GM10248 (cell line): ENCODE data around the gene RANBP3.

ENCODE experiments used
- CTCF ChIA-PET: fragments of 300-600 bp; sonication (Branson Sonifier 250); formaldehyde crosslinking; extraction: SDS; loops from one replicate; lab custom pipeline; 2021; ENCODE audit warnings: antibody characterized with exemption; lab: Yijun Ruan, JAX
- POLR2A ChIA-PET: fragments of 350-650 bp; sonication (Branson Sonifier 250); formaldehyde crosslinking; extraction: SDS; loops from one replicate; lab custom pipeline; 2020; ENCODE audit warnings: antibody characterized with exemption; lab: Yijun Ruan, JAX
- DNase-seq: peaks from one replicate; pipeline ENCODE4 v3.0.0; 2012; ENCODE audit errors: extremely low spot score
- TF ChIP-seq, protein P1 (sequence below): IDR thresholded peaks from 2 replicates; pipeline ENCODE4 v1.5.1; 2012; ENCODE audit warnings: mild to moderate bottlenecking, low read depth; ENCODE audit errors: extremely low read depth, missing control alignments, control extremely low read depth

RANBP3 gene

GRCh38 chr19:5922161-5922545 is 55.8 kb downstream of the RANBP3 start:
- ChIA-PET CTCF (interaction anchor here (1.1 kb wide), 1 partner anchor 101 kb away, joined by 3 read pairs; no protein-coding TSS in a partner anchor), POLR2A (no interaction called here)
- TF ChIP-seq, protein P1, sequence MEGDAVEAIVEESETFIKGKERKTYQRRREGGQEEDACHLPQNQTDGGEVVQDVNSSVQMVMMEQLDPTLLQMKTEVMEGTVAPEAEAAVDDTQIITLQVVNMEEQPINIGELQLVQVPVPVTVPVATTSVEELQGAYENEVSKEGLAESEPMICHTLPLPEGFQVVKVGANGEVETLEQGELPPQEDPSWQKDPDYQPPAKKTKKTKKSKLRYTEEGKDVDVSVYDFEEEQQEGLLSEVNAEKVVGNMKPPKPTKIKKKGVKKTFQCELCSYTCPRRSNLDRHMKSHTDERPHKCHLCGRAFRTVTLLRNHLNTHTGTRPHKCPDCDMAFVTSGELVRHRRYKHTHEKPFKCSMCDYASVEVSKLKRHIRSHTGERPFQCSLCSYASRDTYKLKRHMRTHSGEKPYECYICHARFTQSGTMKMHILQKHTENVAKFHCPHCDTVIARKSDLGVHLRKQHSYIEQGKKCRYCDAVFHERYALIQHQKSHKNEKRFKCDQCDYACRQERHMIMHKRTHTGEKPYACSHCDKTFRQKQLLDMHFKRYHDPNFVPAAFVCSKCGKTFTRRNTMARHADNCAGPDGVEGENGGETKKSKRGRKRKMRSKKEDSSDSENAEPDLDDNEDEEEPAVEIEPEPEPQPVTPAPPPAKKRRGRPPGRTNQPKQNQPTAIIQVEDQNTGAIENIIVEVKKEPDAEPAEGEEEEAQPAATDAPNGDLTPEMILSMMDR: no peak
- DNase-seq: no peak

DNA sequence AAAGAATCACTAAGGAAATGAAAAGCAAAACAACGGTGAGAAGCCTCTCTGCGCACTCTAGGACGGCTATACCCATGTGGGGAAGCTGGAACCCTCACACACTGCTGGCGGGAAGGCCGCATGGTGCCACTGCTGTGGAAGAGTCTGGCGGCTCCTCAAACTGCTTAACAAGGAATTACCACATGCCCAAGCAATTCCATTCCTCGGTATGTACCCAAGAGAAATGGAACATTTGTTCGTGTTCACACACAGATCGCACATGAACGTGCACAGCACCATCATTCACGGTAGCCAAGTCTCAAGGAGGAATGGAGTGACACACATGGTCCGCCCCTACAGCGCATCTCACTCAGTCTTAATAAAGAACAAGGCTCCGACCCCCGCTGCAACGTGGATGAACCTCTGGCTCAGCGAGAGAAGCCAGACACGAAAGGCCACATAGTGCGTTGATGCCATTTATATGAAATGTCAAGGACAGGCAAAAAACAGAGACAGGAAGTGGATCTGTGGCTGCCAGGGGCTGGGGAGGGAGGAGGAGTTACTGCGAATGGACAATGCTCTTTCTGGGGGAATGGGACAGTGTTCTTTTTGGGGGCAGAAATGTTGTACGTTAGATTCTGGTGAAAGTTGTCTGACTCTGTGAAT is 56.3 kb downstream of the RANBP3 start:
- TF ChIP-seq, protein P1: no peak
- CTCF ChIA-PET: interaction anchor here (1.4 kb wide), 1 partner anchor 118 kb away, joined by 5 read pairs; no protein-coding TSS in a partner anchor
- POLR2A ChIA-PET: no interaction called here
- DNase-seq: no peak

- DNase-seq: no peak
- TF ChIP-seq, protein P1: no peak
- ChIA-PET POLR2A (no interaction called here), CTCF (no interaction called here)
These were observed 59.4 kb downstream of the RANBP3 start for GRCh38 chr19:5918463-5919079.

DNA sequence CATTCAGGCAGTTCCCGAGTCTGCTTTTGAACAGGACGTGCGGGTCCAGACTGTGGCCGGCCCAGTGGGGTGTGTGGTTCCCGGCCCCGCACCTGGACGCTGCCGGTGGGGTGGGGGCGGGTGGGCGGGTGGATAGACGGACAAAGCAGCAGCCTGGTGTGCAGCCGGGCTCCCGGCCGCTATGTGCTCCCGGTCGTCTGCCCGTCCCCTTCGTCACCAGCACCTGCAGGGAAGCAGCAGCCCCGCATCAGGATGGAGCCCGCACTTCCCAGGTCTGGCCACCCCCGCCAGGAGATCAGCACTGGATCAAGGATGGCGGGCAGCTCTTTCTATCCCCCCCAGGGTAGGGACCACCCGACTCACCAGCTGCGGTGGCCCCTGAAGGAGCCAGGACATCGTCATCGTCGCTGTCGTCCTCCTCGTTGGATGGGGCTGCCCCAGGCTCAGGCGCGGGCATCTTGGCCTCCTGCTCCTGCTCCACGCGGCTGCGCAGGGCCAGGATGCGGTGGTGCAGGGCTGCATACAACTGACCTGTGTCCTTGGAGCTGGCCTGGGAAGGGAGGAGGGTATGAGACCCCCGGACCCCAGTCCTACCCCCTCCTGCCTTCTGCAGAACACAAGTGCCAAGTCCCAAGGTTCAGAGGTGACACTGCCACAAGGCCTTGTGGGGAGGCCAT is 60.4 kb downstream of the RANBP3 start:
- ChIA-PET CTCF (no interaction called here), POLR2A (no interaction called here)
- DNase-seq: no peak
- TF ChIP-seq, protein P1: no peak

- CTCF ChIA-PET: no interaction called here
- no peak for DNase-seq
- TF ChIP-seq, protein P1: no peak
- POLR2A ChIA-PET: no interaction called here
These were observed 61.7 kb downstream of the RANBP3 start for GRCh38 chr19:5916181-5916708.

DNA sequence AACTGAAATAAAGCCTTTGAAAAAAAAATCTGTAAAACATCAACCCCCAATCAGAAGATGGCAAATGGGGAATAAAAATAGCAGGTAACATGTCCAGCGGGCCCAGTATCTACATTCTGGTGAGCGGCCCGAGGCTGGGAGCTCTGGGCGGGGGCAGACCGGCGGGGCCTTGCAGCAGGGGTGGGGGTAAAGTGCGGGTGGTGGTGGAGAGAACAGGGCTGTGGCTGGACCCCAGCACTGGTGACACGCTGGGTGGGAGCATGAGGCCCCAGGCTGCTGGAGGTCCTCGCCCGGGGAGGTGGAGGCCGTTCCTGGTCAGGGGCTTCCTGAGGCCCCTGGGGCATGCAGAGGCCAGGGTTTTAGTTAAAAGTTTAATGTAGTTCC is 62.2 kb downstream of the RANBP3 start:
- DNase-seq: no peak
- TF ChIP-seq, protein P1: no peak
- POLR2A ChIA-PET: no interaction called here
- CTCF ChIA-PET: no interaction called here
